Body of pancreas (tissue), 4 donors: ENCODE results near the gene CEP112.

Source experiments
- POLR2A ChIP-seq, 3 donors: fragments of 450-650 bp; IDR thresholded peaks; one replicate each; pipeline ENCODE4 v1.6.1; 2016; ENCODE audit warnings: antibody characterized with exemption in 3 of 3, mild to moderate bottlenecking in 2 of 3
- TF ChIP-seq, protein P1 (sequence below), 7 experiments: fragments of 450-650 bp in 4 of 7; fragments of 200-600 bp in 3 of 7; sonication (generic) in 3 of 7; IDR thresholded peaks; one replicate each; pipeline ENCODE4 v1.5.1; 2016 to 2019; ENCODE audit warnings: antibody characterized with exemption in 7 of 7

DNA sequence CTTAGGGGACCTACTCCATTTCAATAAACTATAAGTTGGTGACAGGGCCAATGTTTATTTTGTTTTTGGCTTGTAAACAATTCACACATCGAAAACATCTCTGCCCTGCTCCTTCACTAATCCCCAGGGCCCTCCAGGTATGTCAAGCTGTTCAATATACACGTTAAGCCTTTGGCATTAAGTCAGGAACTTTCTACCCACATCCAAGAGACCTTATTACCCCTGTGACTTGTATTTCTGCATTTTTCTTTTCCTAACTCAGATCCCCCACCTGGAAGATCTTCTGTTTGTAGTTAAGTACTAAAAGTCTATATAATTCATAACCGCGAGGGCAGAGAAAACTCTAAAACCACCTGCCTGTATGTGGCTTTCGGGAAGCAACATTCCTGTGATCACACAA lies 523.7 kb downstream of the CEP112 start:
- TF ChIP-seq, protein P1, sequence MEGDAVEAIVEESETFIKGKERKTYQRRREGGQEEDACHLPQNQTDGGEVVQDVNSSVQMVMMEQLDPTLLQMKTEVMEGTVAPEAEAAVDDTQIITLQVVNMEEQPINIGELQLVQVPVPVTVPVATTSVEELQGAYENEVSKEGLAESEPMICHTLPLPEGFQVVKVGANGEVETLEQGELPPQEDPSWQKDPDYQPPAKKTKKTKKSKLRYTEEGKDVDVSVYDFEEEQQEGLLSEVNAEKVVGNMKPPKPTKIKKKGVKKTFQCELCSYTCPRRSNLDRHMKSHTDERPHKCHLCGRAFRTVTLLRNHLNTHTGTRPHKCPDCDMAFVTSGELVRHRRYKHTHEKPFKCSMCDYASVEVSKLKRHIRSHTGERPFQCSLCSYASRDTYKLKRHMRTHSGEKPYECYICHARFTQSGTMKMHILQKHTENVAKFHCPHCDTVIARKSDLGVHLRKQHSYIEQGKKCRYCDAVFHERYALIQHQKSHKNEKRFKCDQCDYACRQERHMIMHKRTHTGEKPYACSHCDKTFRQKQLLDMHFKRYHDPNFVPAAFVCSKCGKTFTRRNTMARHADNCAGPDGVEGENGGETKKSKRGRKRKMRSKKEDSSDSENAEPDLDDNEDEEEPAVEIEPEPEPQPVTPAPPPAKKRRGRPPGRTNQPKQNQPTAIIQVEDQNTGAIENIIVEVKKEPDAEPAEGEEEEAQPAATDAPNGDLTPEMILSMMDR (IDR thresholded peaks at IDR 0.05): no peak
- no peak for TF ChIP-seq POLR2A (IDR thresholded peaks at IDR 0.05)
